GM12872 (cell line): ENCODE results near the gene ADAM10.

Experiments
- TF ChIP-seq, protein P1 (sequence below): IDR thresholded peaks from 3 replicates; pipeline ENCODE4 v1.5.1; 2011; ENCODE audit warnings: low read depth, mild to moderate bottlenecking, low read length, moderate library complexity; ENCODE audit not compliant: insufficient read depth

ADAM10 gene

DNA sequence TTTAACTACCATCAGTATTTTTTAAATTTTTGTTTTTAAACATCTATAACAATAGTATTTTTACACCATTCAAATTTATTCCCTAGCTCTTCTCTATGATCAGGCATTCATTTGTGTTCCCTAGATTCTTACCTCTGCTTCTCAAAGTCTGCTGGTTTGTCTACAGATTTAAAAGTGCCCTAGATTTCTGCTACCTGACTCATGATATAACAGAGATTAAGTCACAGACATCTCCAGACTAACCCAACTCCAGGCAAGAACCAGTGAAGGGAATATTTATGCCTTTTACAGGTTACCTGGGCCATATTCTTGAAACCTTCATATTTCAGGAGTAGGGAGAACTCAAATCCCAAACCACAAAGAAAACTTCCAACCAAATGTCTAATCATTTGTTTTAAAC, 38.8 kb downstream of the ADAM10 start:
- TF ChIP-seq, protein P1, sequence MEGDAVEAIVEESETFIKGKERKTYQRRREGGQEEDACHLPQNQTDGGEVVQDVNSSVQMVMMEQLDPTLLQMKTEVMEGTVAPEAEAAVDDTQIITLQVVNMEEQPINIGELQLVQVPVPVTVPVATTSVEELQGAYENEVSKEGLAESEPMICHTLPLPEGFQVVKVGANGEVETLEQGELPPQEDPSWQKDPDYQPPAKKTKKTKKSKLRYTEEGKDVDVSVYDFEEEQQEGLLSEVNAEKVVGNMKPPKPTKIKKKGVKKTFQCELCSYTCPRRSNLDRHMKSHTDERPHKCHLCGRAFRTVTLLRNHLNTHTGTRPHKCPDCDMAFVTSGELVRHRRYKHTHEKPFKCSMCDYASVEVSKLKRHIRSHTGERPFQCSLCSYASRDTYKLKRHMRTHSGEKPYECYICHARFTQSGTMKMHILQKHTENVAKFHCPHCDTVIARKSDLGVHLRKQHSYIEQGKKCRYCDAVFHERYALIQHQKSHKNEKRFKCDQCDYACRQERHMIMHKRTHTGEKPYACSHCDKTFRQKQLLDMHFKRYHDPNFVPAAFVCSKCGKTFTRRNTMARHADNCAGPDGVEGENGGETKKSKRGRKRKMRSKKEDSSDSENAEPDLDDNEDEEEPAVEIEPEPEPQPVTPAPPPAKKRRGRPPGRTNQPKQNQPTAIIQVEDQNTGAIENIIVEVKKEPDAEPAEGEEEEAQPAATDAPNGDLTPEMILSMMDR: no peak

DNA sequence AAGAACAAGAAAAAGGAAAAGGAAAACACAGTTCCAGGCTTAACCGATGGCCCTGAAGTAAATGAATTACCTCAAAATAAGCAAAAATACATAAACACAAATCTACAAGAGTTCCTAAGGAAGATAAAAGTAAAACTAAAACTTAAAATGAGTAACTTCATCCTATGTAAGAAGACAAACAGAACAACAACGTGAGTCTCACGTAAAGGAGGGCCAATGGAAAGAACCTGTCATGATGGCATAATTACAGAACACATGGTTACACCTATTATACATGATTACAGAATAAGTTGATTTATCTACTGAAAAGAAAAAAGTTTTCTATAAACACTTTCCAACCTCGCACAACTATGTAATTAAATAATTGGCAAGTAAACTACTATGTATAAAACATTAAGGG, 42.1 kb downstream of the ADAM10 start:
- TF ChIP-seq, protein P1: no peak

DNA sequence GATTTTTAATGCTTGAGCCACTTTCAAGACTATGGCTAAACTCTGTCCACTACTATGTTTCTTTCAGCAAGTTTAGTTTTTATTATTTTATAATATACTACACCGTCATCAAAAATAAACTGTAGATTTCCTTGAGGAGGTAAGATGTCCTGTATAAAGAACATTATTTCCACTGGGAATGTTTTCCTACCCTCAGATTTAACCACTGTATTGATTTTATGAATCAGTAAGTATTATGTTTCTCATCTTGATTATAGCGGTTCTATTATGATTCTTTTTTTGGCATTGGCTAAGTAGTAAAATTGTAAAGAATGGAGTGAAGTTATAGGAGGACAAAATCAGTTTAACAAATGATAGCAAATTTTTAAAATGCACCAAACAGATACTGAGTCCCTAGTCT, 44.4 kb downstream of the ADAM10 start:
- TF ChIP-seq, protein P1: no peak

DNA sequence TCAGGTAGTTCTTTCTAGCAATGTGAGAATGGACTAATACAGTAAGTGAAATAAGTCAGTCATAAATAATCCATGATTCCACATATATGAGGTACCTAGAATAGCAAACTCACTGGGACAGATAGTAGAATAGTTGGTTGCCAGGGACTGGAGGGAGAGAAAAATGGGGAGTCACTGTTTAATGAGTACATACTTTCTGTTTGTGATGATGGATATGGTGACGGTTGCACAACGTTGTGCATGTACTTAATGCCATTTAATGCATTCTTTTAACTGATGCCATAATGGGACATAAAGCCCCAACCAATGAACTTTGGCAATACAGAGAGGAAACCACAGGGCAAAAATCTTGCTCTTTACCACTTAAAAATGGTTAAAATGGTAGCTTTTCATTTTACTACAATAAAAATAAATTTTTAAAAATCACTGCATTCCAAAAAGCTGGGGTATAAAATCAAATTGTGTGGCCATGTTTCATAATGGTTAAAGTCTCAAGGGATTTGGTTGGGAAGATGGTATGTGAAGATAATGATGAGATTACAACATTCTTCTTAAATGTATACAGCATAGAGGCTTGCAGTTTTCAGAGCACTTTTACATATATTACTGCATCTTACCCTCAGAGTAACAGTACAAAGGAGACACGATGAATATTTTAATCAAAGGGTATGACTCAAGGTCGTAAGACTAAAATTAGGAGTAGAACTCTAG, 45.2 kb downstream of the ADAM10 start:
- TF ChIP-seq, protein P1: no peak

DNA sequence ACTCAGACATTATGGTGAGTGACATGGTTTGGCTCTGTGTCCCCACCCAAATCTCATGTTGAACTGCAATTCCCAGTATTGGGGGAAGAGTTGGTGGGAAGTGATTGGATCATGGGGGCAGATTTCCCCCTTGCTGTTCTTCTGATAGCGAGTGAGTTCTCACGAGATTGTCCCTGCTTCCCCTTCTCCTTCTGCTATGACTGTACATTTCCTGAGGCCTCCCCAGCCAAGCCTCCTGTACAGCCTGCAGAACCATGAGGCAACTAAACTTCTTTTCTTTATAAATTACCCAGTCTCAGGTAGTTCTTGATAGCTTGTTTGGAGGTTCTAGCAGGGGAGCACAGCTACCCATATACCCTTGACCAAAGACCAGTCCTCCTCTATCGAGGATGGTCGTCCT, 45.9 kb downstream of the ADAM10 start:
- TF ChIP-seq, protein P1: no peak

DNA sequence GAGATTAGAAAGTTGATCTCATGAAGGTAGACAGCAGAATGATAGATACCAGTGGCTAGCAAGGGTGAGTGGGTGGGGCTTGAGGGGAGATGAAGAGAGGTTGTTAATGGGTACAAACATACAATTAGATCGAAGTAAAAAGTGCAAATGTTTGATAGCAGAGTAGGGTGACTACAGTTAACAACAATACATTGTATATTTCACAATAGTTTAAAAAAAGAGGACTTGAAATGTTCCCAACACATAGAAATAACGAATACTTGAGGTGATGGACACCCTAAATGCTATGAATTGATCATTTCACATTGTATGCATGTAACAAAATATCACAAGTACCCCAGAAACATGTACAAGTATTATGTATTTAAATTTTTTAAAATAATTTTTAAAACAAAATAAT, 47.3 kb downstream of the ADAM10 start:
- TF ChIP-seq, protein P1: no peak

DNA sequence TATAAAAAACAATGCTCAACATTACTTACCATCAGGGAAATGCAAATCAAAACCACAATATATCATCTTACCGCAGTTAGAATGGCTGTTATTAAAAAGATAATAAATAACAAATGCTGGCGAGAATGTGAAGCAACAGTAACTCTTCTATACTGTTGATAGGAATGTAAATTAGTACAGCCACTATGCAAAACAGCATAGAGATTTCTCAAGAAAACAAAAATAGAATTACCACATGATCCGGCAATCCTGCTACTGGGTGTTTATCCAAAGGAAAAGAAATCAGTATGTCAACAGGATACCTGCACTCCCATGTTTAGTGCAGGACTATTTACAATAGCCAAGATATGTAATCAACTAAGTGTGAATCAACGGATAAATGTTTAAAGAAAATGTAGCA, 48.1 kb downstream of the ADAM10 start:
- TF ChIP-seq, protein P1: no peak
